Measurements from ENCODE around the gene PSMG2. TPM values are rescaled to one million over a fixed set of nuclear protein-coding genes. Genes with fewer than 3 reads are reported as not detected.

The PSMG2 gene
- total and polyA plus RNA-seq, 2 of the 13 experiments (the other 11 are each of a cell fraction or from before 2014, with no cell fraction given) = 53.4 to 94.8 TPM

DNA sequence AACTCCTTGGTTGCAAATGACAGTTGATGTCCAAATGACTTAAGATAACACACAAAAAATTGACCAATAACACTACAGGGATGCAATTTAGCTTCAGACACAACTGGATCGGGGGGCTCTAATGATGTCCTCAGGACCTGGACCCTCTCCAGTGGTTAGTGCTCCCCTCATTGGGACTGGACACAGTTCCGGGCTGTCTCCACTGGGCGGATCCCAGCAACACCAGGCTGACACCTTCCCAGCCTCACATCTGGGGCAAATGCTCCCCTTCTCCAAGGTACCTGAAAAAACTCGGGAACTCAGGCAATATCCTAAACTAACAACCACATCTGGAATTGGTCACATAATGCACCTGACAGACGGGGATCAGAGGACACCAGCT lies 48.7 kb downstream of the PSMG2 start (continued):
- TF ChIP-seq, protein P1, sequence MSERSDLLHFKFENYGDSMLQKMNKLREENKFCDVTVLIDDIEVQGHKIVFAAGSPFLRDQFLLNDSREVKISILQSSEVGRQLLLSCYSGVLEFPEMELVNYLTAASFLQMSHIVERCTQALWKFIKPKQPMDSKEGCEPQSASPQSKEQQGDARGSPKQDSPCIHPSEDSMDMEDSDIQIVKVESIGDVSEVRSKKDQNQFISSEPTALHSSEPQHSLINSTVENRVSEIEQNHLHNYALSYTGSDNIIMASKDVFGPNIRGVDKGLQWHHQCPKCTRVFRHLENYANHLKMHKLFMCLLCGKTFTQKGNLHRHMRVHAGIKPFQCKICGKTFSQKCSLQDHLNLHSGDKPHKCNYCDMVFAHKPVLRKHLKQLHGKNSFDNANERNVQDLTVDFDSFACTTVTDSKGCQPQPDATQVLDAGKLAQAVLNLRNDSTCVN (CRISPR knock-in tag; IDR thresholded peaks at IDR 0.05; ENCODE audit: borderline replicate concordance) = no peak
- TF ChIP-seq, protein P2, sequence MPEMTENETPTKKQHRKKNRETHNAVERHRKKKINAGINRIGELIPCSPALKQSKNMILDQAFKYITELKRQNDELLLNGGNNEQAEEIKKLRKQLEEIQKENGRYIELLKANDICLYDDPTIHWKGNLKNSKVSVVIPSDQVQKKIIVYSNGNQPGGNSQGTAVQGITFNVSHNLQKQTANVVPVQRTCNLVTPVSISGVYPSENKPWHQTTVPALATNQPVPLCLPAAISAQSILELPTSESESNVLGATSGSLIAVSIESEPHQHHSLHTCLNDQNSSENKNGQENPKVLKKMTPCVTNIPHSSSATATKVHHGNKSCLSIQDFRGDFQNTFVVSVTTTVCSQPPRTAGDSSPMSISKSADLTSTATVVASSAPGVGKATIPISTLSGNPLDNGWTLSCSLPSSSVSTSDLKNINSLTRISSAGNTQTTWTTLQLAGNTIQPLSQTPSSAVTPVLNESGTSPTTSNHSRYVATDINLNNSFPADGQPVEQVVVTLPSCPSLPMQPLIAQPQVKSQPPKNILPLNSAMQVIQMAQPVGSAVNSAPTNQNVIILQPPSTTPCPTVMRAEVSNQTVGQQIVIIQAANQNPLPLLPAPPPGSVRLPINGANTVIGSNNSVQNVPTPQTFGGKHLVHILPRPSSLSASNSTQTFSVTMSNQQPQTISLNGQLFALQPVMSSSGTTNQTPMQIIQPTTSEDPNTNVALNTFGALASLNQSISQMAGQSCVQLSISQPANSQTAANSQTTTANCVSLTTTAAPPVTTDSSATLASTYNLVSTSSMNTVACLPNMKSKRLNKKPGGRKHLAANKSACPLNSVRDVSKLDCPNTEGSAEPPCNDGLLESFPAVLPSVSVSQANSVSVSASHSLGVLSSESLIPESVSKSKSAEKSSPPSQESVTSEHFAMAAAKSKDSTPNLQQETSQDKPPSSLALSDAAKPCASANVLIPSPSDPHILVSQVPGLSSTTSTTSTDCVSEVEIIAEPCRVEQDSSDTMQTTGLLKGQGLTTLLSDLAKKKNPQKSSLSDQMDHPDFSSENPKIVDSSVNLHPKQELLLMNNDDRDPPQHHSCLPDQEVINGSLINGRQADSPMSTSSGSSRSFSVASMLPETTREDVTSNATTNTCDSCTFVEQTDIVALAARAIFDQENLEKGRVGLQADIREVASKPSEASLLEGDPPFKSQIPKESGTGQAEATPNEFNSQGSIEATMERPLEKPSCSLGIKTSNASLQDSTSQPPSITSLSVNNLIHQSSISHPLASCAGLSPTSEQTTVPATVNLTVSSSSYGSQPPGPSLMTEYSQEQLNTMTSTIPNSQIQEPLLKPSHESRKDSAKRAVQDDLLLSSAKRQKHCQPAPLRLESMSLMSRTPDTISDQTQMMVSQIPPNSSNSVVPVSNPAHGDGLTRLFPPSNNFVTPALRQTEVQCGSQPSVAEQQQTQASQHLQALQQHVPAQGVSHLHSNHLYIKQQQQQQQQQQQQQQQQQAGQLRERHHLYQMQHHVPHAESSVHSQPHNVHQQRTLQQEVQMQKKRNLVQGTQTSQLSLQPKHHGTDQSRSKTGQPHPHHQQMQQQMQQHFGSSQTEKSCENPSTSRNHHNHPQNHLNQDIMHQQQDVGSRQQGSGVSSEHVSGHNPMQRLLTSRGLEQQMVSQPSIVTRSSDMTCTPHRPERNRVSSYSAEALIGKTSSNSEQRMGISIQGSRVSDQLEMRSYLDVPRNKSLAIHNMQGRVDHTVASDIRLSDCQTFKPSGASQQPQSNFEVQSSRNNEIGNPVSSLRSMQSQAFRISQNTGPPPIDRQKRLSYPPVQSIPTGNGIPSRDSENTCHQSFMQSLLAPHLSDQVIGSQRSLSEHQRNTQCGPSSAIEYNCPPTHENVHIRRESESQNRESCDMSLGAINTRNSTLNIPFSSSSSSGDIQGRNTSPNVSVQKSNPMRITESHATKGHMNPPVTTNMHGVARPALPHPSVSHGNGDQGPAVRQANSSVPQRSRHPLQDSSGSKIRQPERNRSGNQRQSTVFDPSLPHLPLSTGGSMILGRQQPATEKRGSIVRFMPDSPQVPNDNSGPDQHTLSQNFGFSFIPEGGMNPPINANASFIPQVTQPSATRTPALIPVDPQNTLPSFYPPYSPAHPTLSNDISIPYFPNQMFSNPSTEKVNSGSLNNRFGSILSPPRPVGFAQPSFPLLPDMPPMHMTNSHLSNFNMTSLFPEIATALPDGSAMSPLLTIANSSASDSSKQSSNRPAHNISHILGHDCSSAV (CRISPR knock-in tag; IDR thresholded peaks at IDR 0.05; ENCODE audit: borderline replicate concordance) = no peak
- TF ChIP-seq, protein P3, sequence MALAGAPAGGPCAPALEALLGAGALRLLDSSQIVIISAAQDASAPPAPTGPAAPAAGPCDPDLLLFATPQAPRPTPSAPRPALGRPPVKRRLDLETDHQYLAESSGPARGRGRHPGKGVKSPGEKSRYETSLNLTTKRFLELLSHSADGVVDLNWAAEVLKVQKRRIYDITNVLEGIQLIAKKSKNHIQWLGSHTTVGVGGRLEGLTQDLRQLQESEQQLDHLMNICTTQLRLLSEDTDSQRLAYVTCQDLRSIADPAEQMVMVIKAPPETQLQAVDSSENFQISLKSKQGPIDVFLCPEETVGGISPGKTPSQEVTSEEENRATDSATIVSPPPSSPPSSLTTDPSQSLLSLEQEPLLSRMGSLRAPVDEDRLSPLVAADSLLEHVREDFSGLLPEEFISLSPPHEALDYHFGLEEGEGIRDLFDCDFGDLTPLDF (CRISPR knock-in tag; IDR thresholded peaks at IDR 0.05) = no peak
- TF ChIP-seq ZNF841 (CRISPR knock-in tag; IDR thresholded peaks at IDR 0.05; ENCODE audit: borderline replicate concordance) = no peak
- no peak for TF ChIP-seq CREM (IDR thresholded peaks at IDR 0.05)
- TF ChIP-seq CREM (CRISPR knock-in tag; IDR thresholded peaks at IDR 0.05) = no peak
- no peak for TF ChIP-seq XBP1 (CRISPR knock-in tag; IDR thresholded peaks at IDR 0.05)
- no peak for TF ChIP-seq ZNF224 (CRISPR knock-in tag; IDR thresholded peaks at IDR 0.05)
- TF ChIP-seq HCFC1 (IDR thresholded peaks at IDR 0.05; ENCODE audit: low read depth, low read length) = no peak
- no peak for TF ChIP-seq ZNF747 (CRISPR knock-in tag; IDR thresholded peaks at IDR 0.05; ENCODE audit: borderline replicate concordance)
- TF ChIP-seq, protein P4, sequence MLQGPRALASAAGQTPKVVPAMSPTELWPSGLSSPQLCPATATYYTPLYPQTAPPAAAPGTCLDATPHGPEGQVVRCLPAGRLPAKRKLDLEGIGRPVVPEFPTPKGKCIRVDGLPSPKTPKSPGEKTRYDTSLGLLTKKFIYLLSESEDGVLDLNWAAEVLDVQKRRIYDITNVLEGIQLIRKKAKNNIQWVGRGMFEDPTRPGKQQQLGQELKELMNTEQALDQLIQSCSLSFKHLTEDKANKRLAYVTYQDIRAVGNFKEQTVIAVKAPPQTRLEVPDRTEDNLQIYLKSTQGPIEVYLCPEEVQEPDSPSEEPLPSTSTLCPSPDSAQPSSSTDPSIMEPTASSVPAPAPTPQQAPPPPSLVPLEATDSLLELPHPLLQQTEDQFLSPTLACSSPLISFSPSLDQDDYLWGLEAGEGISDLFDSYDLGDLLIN (CRISPR knock-in tag; IDR thresholded peaks at IDR 0.05; ENCODE audit: borderline replicate concordance) = no peak
- no peak for TF ChIP-seq PCBP1 (IDR thresholded peaks at IDR 0.05; ENCODE audit: borderline replicate concordance, low read depth, low read length)
- no peak for TF ChIP-seq KMT2B (CRISPR knock-in tag; IDR thresholded peaks at IDR 0.05)
- no peak for TF ChIP-seq NFKBIZ (CRISPR knock-in tag; IDR thresholded peaks at IDR 0.05)
- TF ChIP-seq RFXAP (CRISPR knock-in tag; IDR thresholded peaks at IDR 0.05; ENCODE audit: borderline replicate concordance) = no peak
- TF ChIP-seq NR2F2 (IDR thresholded peaks at IDR 0.05; ENCODE audit: borderline replicate concordance, low read depth) = no peak
- no peak for TF ChIP-seq ZNF121 (CRISPR knock-in tag; IDR thresholded peaks at IDR 0.05)

Data from HepG2 (cell line).